ENCODE measurements around the gene AKAP6. TPM values are rescaled to one million over a fixed set of nuclear protein-coding genes. Genes with fewer than 3 reads are reported as not detected.

AKAP6 gene
- total RNA-seq, 1 experiment from 2014 or later, result 1.1 TPM

- Histone ChIP-seq H3K27me3 (ENCODE audit: insufficient read depth, low read length) (no peaks in the 10 kb centered on the region), H2AK5ac (ENCODE audit: insufficient read length, low read length) (no peak overlapping the region), H3K79me1 (ENCODE audit: insufficient read depth, low read depth, low read length, poor library complexity, severe bottlenecking) (no peaks in the 10 kb centered on the region), H4K91ac (ENCODE audit: insufficient read length, low read depth, low read length) (no peak overlapping the region), H2BK120ac (ENCODE audit: low read depth, low read length, poor library complexity, severe bottlenecking) (no peak overlapping the region), H4K20me1 (ENCODE audit: control insufficient read depth, insufficient read depth, insufficient read length) (no peaks in the 10 kb centered on the region), H3K4me1 (ENCODE audit: insufficient read depth, low read length) (no peaks in the 10 kb centered on the region), H2BK12ac (ENCODE audit: insufficient read length, low read depth, low read length) (no peak overlapping the region), H2AFZ (ENCODE audit: low read length) (no peak overlapping the region), H2BK5ac (ENCODE audit: insufficient read length, low read length) (no peak overlapping the region), H3K14ac (ENCODE audit: insufficient read depth, low read length) (no peak overlapping the region), H3K4me2 (ENCODE audit: insufficient read depth, insufficient read length, low read length) (no peak overlapping the region), H2BK15ac (ENCODE audit: low read depth, low read length) (no peak overlapping the region), H3K79me2 (ENCODE audit: insufficient read depth, low read length) (no peaks in the 10 kb centered on the region), H3K56ac (ENCODE audit: insufficient read length, low read depth, low read length) (no peak overlapping the region), H3K18ac (ENCODE audit: insufficient read length, low read depth, low read length) (no peak overlapping the region), H3K23ac (ENCODE audit: insufficient read length, low read depth, low read length) (no peak overlapping the region), H4K5ac (ENCODE audit: insufficient read length, low read depth, low read length) (no peak overlapping the region), H3T11ph (ENCODE audit: low read length) (no peak overlapping the region), H2BK20ac (ENCODE audit: low read depth, low read length, poor library complexity, severe bottlenecking) (no peak overlapping the region), H3K4ac (ENCODE audit: low read depth, low read length) (no peak overlapping the region), H3K23me2 (ENCODE audit: insufficient read length, low read depth, low read length, poor library complexity, severe bottlenecking) (no peaks in the 10 kb centered on the region), H4K8ac (replicated peaks; ENCODE audit: insufficient read length, low read depth, low read length) (no peak overlapping the region), H3K9me3 (ENCODE audit: control insufficient read depth, low read depth, low read length) (no peaks in the 10 kb centered on the region), H3K27ac (ENCODE audit: insufficient read length, low read depth, low read length) (no peak overlapping the region), H3K9ac (ENCODE audit: extremely low read depth, insufficient read length, low read length) (no peak overlapping the region)
- DNase-seq, result no peak
- H3K36me3 Mint-ChIP-seq (ENCODE audit: insufficient read depth in 1 of 3, low read depth in 3 of 3), result no peaks in the 10 kb centered on the region
- H3K4me1 Mint-ChIP-seq, result peaks cover 6% of the 10 kb centered on the region in 2 experiments
- H3K27ac Mint-ChIP-seq, result no peak overlapping the region
- no peaks in the 10 kb centered on the region for H3K9me3 Mint-ChIP-seq
- TF ChIP-seq, protein P1, sequence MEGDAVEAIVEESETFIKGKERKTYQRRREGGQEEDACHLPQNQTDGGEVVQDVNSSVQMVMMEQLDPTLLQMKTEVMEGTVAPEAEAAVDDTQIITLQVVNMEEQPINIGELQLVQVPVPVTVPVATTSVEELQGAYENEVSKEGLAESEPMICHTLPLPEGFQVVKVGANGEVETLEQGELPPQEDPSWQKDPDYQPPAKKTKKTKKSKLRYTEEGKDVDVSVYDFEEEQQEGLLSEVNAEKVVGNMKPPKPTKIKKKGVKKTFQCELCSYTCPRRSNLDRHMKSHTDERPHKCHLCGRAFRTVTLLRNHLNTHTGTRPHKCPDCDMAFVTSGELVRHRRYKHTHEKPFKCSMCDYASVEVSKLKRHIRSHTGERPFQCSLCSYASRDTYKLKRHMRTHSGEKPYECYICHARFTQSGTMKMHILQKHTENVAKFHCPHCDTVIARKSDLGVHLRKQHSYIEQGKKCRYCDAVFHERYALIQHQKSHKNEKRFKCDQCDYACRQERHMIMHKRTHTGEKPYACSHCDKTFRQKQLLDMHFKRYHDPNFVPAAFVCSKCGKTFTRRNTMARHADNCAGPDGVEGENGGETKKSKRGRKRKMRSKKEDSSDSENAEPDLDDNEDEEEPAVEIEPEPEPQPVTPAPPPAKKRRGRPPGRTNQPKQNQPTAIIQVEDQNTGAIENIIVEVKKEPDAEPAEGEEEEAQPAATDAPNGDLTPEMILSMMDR (conservative IDR thresholded peaks at IDR 0.05), result no peak
- H3K4me3 Mint-ChIP-seq, result no peak overlapping the region
- no peaks in the 10 kb centered on the region for H3K27me3 Mint-ChIP-seq (ENCODE audit: low read depth)
- no CpG with 5 or more reads among the region's 1 CpG for WGBS (ENCODE audit: extremely low coverage, insufficient read length, low lambda C conversion rate)
Measured at GRCh38 chr14:32625211-32625610, 296.1 kb downstream of the AKAP6 start.

Data from H9 (cell line).